PC-9 (cell line): ENCODE results near the gene PALLD. TPM values are rescaled to one million over a fixed set of nuclear protein-coding genes. Genes with fewer than 3 reads are reported as not detected.
"Not testable (repeated sequence)": the region's sequence is repeated elsewhere in the genome, so short reads cannot be mapped to it uniquely, and the experiment has no call there.

Experiments used
- BruUV-seq: library from RNA; stranded (reverse); fragments of 400-500 nt; replicated peaks from 2 replicates; lab custom pipeline; 2021; lab: Mats Ljungman, UMichigan
- CTCF ChIA-PET: fragments of 300-600 bp; sonication (Branson Sonifier 250); formaldehyde crosslinking; loops from one replicate; lab custom pipeline; 2022; ENCODE audit warnings: antibody characterized with exemption; lab: Charles Lee
- POLR2A ChIA-PET: fragments of 300-600 bp; sonication (Branson Sonifier 250); formaldehyde crosslinking; loops from one replicate; lab custom pipeline; 2022; ENCODE audit warnings: antibody characterized with exemption; ENCODE audit not compliant: unreplicated experiment; lab: Charles Lee
- DNase-seq, 2 experiments: peaks; one replicate each; pipeline versions ENCODE4 v3.0.0 to v3.0.0-alpha.2; 2015 to 2022; ENCODE audit warnings: mixed read lengths in 1 of 2
- H2AFZ ChIP-seq: fragments of 200-600 bp; sonication (generic); 2 replicates; pipeline ENCODE4 v1.8.1; 2017; ENCODE audit warnings: antibody characterized with exemption
- H3F3A ChIP-seq: fragments of 200-600 bp; sonication (generic); 2 replicates; pipeline ENCODE4 v1.8.1; 2017; ENCODE audit warnings: antibody characterized with exemption, mild to moderate bottlenecking, low read depth; ENCODE audit not compliant: insufficient read depth
- H3K27ac ChIP-seq: fragments of 200-600 bp; sonication (generic); 2 replicates; pipeline ENCODE4 v1.6.1; 2016; ENCODE audit warnings: mixed run types
- H3K27me3 ChIP-seq: fragments of 200-600 bp; sonication (generic); 2 replicates; pipeline ENCODE4 v1.6.1; 2016; ENCODE audit warnings: low read depth, mixed run types; ENCODE audit not compliant: insufficient read depth
- H3K36me3 ChIP-seq: fragments of 200-600 bp; sonication (generic); 2 replicates; pipeline ENCODE4 v1.6.1; 2016; ENCODE audit warnings: low read depth, mixed run types
- H3K4me1 ChIP-seq: fragments of 200-600 bp; sonication (generic); replicated peaks from 2 replicates; pipeline ENCODE4 v1.6.1; 2016; ENCODE audit warnings: mixed run types; ENCODE audit not compliant: insufficient read depth
- H3K4me2 ChIP-seq: fragments of 200-600 bp; sonication (generic); 2 replicates; pipeline ENCODE4 v1.6.1; 2017; ENCODE audit warnings: mixed run types
- H3K4me3 ChIP-seq: fragments of 200-600 bp; sonication (generic); 2 replicates; pipeline ENCODE4 v1.6.1; 2016; ENCODE audit warnings: mixed run types
- H3K79me2 ChIP-seq: fragments of 200-600 bp; sonication (generic); 2 replicates; pipeline ENCODE4 v1.6.1; 2017; ENCODE audit warnings: low read depth, mixed run types
- H3K9me2 ChIP-seq: fragments of 200-600 bp; sonication (generic); 2 replicates; pipeline ENCODE4 v1.8.1; 2017; ENCODE audit warnings: mild to moderate bottlenecking; ENCODE audit not compliant: insufficient read depth
- H3K9me3 ChIP-seq: fragments of 200-600 bp; sonication (generic); 2 replicates; pipeline ENCODE4 v1.8.1; 2016; ENCODE audit warnings: low read depth; ENCODE audit not compliant: insufficient read depth
- H4K20me1 ChIP-seq: fragments of 200-600 bp; sonication (generic); 2 replicates; pipeline ENCODE4 v1.8.1; 2017; ENCODE audit not compliant: insufficient read depth
- CTCF ChIP-seq: fragments of 200-600 bp; sonication (generic); conservative IDR thresholded peaks from 2 replicates; pipeline ENCODE4 v1.6.1; 2017; ENCODE audit warnings: mixed run types, antibody characterized with exemption, mild to moderate bottlenecking, moderate library complexity
- EZH2 ChIP-seq: fragments of 200-600 bp; sonication (generic); IDR thresholded peaks from 2 replicates; pipeline ENCODE4 v1.8.0; 2017; ENCODE audit warnings: antibody characterized with exemption, low read depth
- intact Hi-C: fragments of 100-400 bp; cut with micrococcal nuclease; formaldehyde crosslinking; loops from one replicate; pipeline ENCODE4 v1.10.0; 2022; ENCODE audit not compliant: unreplicated experiment
- total RNA-seq: library from RNA; stranded (reverse); gene quantifications from 2 replicates; pipeline ENCODE4 v1.2.3, GENCODE V29; 2021

Gene PALLD
- total RNA-seq, 1 experiment from 2014 or later, result 156 TPM

- H3K4me2 ChIP-seq, result no peak overlapping the region; the same call in 1 of the 2 replicates
- no TSS peak for BruUV-seq
- no peak overlapping the region for H3K4me3 ChIP-seq
- POLR2A ChIA-PET, result interaction anchor here (0.6 kb wide), 1 partner anchor 380 kb away, joined by 3 read pairs; no protein-coding TSS in a partner anchor
- H3K27me3 ChIP-seq, result no peaks in the 10 kb centered on the region
- peaks cover 15% of the 10 kb centered on the region for H3K4me1 ChIP-seq
- H3K27ac ChIP-seq, result no peak overlapping the region
- TF ChIP-seq CTCF, result no peak
- no peaks in the 10 kb centered on the region; the same call in 1 of the 2 replicates for H3K9me3 ChIP-seq
- no peaks in the 10 kb centered on the region for H3K79me2 ChIP-seq
- H3K36me3 ChIP-seq, result no peaks in the 10 kb centered on the region
- intact Hi-C loops, result no loop called here
- no peak for DNase-seq
- H2AFZ ChIP-seq, result no peak overlapping the region
- no peaks in the 10 kb centered on the region for H3K9me2 ChIP-seq
- CTCF ChIA-PET, result interaction anchor here (0.7 kb wide), 1 partner anchor 134 kb away, joined by 3 read pairs; no protein-coding TSS in a partner anchor
- 0 out of 2 replicates have a peak, but pooled peaks cover 3% of the 10 kb centered on the region for H3F3A ChIP-seq
- no peaks in the 10 kb centered on the region for H4K20me1 ChIP-seq
Observed at GRCh38 chr4:168451331-168451730, 45.5 kb upstream of the PALLD start.

- H2AFZ ChIP-seq, result no peak overlapping the region
- no peaks in the 10 kb centered on the region; the same call in 1 of the 2 replicates for H3K9me3 ChIP-seq
- H3K9me2 ChIP-seq, result no peaks in the 10 kb centered on the region
- H3K36me3 ChIP-seq, result no peaks in the 10 kb centered on the region
- no peak overlapping the region; the same call in 1 of the 2 replicates for H3K4me2 ChIP-seq
- BruUV-seq, result no TSS peak
- H3K27me3 ChIP-seq, result no peaks in the 10 kb centered on the region
- no peak overlapping the region for H3K4me3 ChIP-seq
- H3K4me1 ChIP-seq, result peaks cover 15% of the 10 kb centered on the region
- ChIA-PET POLR2A (interaction anchor here (0.6 kb wide), 2 partner anchors 365 to 380 kb away, joined by 3 to 17 read pairs; no protein-coding TSS in a partner anchor), CTCF (interaction anchor here (0.7 kb wide), 1 partner anchor 134 kb away, joined by 3 read pairs; no protein-coding TSS in a partner anchor)
- DNase-seq, result peak in 1 of 2 experiments; percentile 64
- intact Hi-C loops, result no loop called here
- no peak overlapping the region for H3K27ac ChIP-seq
- no peaks in the 10 kb centered on the region for H4K20me1 ChIP-seq
- H3K79me2 ChIP-seq, result no peaks in the 10 kb centered on the region
- TF ChIP-seq EZH2 (no peak), CTCF (no peak)
- H3F3A ChIP-seq, result 0 out of 2 replicates have a peak, but pooled peaks cover 3% of the 10 kb centered on the region
Observed at GRCh38 chr4:168451744-168452390, 45.0 kb upstream of the PALLD start.

GRCh38 chr4:168453146-168453545 is 43.7 kb upstream of the PALLD start:
- Histone ChIP-seq H3K36me3 (no peaks in the 10 kb centered on the region), H3K9me3 (no peaks in the 10 kb centered on the region; the same call in 1 of the 2 replicates), H3K27ac (no peak overlapping the region), H3K4me2 (no peak overlapping the region), H2AFZ (no peak overlapping the region), H3F3A (0 out of 2 replicates have a peak, but pooled peaks cover 3% of the 10 kb centered on the region), H3K27me3 (no peaks in the 10 kb centered on the region), H3K9me2 (no peaks in the 10 kb centered on the region), H4K20me1 (no peaks in the 10 kb centered on the region), H3K79me2 (no peaks in the 10 kb centered on the region), H3K4me3 (no peak overlapping the region), H3K4me1 (peaks cover 15% of the 10 kb centered on the region)
- no TSS peak for BruUV-seq
- intact Hi-C loops, result no loop called here
- no peak for DNase-seq
- ChIA-PET POLR2A (no interaction called here), CTCF (no interaction called here)
- no peak for TF ChIP-seq CTCF
- TF ChIP-seq EZH2, result no peak

GRCh38 chr4:168458256-168458655 is 38.6 kb upstream of the PALLD start:
- POLR2A ChIA-PET, result interaction anchor here (0.6 kb wide), 1 partner anchor 94 kb away, joined by 6 read pairs; no protein-coding TSS in a partner anchor

More at GRCh38 chr4:168458256-168458655, 38.6 kb upstream of the PALLD start:
- H3K36me3 ChIP-seq, BruUV-seq, H4K20me1 ChIP-seq, DNase-seq, H3K79me2 ChIP-seq, H3K4me3 ChIP-seq, H3K27me3 ChIP-seq, H3K4me1 ChIP-seq, H3K9me3 ChIP-seq, intact Hi-C loops, H2AFZ ChIP-seq, H3F3A ChIP-seq, H3K27ac ChIP-seq, H3K4me2 ChIP-seq, H3K9me2 ChIP-seq, CTCF ChIA-PET: not testable (repeated sequence)
